ENCODE data around the gene CNIH3. TPM values are rescaled to one million over a fixed set of nuclear protein-coding genes. Genes with fewer than 3 reads are reported as not detected.

The CNIH3 gene
- total and polyA plus RNA-seq, 9 donors: 3.8 to 11.8 (median 8.3) TPM

DNA sequence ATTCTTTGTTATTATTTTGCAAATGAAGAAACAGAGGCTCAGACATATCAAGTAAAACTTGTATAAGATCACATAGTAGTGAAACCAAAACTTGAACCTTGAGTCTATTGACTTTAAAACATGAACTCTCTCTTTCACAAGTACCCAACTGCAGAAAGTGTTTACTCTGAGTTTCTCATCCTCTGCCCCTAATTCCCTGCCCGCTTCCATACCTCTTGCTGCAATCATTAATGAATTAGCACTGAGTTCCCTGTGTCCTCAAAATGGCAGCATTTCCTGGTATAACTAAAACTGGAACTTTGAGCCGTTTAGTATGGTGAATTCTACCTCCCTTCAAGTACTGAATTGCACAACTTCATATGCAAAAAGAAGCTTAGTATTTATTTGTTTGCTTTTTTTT lies 165.7 kb downstream of the CNIH3 start:
- WGBS, 3 donors: 81 to 91% (median 84%) methylated on average over 2 of the region's 2 CpGs
- intact Hi-C loops (cut with DNase I): no loop called here
- TF ChIP-seq, protein P1, sequence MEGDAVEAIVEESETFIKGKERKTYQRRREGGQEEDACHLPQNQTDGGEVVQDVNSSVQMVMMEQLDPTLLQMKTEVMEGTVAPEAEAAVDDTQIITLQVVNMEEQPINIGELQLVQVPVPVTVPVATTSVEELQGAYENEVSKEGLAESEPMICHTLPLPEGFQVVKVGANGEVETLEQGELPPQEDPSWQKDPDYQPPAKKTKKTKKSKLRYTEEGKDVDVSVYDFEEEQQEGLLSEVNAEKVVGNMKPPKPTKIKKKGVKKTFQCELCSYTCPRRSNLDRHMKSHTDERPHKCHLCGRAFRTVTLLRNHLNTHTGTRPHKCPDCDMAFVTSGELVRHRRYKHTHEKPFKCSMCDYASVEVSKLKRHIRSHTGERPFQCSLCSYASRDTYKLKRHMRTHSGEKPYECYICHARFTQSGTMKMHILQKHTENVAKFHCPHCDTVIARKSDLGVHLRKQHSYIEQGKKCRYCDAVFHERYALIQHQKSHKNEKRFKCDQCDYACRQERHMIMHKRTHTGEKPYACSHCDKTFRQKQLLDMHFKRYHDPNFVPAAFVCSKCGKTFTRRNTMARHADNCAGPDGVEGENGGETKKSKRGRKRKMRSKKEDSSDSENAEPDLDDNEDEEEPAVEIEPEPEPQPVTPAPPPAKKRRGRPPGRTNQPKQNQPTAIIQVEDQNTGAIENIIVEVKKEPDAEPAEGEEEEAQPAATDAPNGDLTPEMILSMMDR (IDR thresholded peaks at IDR 0.05): no peak
- TF ChIP-seq EP300 (IDR thresholded peaks at IDR 0.05) (no peak), POLR2A (IDR thresholded peaks at IDR 0.05) (no peak)

DNA sequence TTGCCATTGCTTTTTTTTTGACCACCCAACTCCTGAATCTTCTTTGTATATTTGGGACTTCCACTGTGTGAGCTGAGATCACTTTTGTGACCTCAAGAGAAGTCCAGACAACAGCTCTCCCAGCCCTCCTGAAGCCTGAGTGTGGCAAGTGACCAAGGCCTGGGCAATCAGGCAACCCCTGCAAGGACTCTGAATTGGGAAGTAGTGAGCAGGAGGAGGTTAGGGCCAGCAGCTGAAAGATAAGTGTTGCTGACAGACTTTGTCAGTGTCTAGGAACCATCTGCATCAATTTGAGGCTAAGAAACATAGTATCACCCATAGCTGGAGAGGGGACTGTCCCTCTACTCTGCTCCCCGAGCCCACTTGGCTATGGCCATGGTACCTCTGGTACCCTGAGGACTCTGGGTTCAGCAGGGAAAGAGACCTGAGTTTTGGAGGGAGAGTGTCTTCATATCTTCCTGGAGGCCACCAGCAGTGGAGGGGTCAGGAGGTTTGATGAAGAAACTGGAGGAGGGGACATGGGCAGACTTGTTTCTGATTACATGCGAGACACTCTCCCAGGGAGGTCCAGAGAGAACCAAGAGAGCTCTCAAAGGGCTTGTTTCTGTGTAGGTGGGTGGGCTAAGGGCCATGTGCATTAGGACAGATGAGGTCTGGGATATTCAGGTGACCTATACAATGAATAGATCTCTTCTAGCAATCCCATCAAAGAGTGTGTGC lies 166.3 kb downstream of the CNIH3 start:
- WGBS, 3 donors: 73 to 88% (median 87%) methylated on average over 2 of the region's 2 CpGs
- no peaks in the 10 kb centered on the region for H3K27me3 ChIP-seq
- TF ChIP-seq, protein P1 (IDR thresholded peaks at IDR 0.05): no peak
- TF ChIP-seq POLR2A (IDR thresholded peaks at IDR 0.05): no peak
- no peak for TF ChIP-seq EP300 (IDR thresholded peaks at IDR 0.05)
- H3K9me3 ChIP-seq: no peaks in the 10 kb centered on the region
- intact Hi-C loops (cut with DNase I): no loop called here
- no peaks in the 10 kb centered on the region for H3K4me1 ChIP-seq (ENCODE audit: insufficient read depth)
- H3K36me3 ChIP-seq: no peaks in the 10 kb centered on the region
- H3K4me3 ChIP-seq: no peak overlapping the region
- H3K27ac ChIP-seq: no peak overlapping the region
- no peak for DNase-seq

More for the DNA sequence above, 165.7 kb downstream of the CNIH3 start:
- H3K36me3 ChIP-seq: no peaks in the 10 kb centered on the region
- H3K4me3 ChIP-seq: no peak overlapping the region
- no peaks in the 10 kb centered on the region for H3K27me3 ChIP-seq
- H3K4me1 ChIP-seq (ENCODE audit: insufficient read depth): no peaks in the 10 kb centered on the region
- no peak overlapping the region for H3K27ac ChIP-seq
- no peak for DNase-seq
- H3K9me3 ChIP-seq: no peaks in the 10 kb centered on the region

DNA sequence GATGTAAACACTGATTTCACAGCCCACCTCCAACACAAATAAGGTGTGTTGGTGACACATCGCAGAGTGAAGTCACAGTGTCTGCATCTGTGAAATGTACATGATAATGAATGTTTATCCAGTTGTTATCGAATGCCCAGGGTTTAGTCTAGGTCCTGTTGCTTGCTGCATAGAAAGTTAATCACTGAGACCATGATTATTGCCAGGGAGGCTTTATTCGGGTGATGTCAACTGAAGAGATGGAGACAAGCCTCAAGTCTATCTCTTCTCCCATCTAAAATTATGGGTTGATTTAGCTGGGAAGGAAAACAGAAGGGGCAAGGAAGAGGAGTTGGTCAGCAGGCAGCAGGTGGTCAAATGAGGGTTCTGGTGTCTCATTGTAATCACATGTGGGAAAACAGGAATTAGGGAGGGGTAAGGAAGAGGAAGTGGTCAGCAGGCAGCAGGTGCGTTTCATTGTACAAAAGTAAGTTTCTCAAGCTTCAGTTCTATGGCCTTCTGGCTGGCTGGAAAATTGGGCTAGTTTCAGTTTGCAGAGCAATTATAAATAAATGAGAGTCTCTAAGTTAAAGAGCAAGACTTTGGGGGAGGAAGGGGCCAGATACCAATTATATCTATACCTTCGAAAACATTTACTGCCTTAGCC lies 167.0 kb downstream of the CNIH3 start:
- Histone ChIP-seq H3K27me3 (no peaks in the 10 kb centered on the region), H3K4me3 (no peak overlapping the region), H3K27ac (no peak overlapping the region), H3K4me1 (ENCODE audit: insufficient read depth) (no peaks in the 10 kb centered on the region), H3K36me3 (no peaks in the 10 kb centered on the region), H3K9me3 (no peaks in the 10 kb centered on the region)
- no peak for DNase-seq
- WGBS, 3 donors: 71 to 77% (median 75%) methylated on average over 5 of the region's 5 CpGs
- no peak for TF ChIP-seq EP300 (IDR thresholded peaks at IDR 0.05)
- no peak for TF ChIP-seq POLR2A (IDR thresholded peaks at IDR 0.05)
- TF ChIP-seq, protein P1 (IDR thresholded peaks at IDR 0.05): no peak
- intact Hi-C loops (cut with DNase I): no loop called here

DNA sequence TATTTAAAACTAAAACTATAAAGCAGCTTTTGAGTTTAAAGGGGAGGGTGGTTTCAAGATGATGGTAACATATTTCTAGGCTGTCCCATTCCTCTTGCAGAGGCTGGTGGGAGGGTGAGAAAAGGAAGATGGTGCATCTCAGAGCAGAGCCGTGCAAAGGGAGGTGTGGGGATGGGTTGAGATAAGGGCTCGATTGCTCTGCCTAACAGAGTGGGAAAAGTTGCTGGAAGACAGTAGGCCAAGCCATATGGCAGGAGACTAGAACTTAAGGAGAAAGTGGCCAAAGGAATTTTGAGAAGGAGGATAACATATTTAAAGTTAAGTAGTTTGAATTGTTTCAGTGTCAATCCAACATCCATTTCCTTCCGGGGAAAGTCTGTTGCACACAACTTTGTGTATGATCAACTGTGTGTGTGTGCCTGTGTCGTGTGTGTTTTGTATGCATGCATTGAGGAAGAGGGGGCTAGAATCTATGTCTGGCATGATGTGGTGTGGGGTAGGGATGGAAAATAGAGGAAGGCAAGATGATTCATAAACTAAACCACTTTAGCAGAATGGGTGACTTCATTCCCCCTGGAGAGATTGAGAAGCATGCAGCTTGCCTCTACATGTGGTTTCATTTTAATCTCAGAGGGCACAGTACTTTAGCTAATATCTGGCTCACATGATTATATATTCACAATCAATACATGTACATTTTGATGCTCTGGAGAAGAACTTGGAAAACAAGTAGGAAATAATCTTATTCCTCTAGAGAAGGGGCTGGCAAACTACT lies 168.3 kb downstream of the CNIH3 start:
- Histone ChIP-seq H3K27me3 (no peaks in the 10 kb centered on the region), H3K36me3 (no peaks in the 10 kb centered on the region), H3K27ac (no peak overlapping the region), H3K9me3 (no peaks in the 10 kb centered on the region), H3K4me3 (no peak overlapping the region), H3K4me1 (ENCODE audit: insufficient read depth) (no peaks in the 10 kb centered on the region)
- WGBS, 3 donors: 51 to 61% (median 56%) methylated on average over 4 of the region's 4 CpGs
- no peak for DNase-seq
- TF ChIP-seq EP300 (IDR thresholded peaks at IDR 0.05) (no peak), POLR2A (IDR thresholded peaks at IDR 0.05) (no peak)
- TF ChIP-seq, protein P1 (IDR thresholded peaks at IDR 0.05): no peak
- intact Hi-C loops (cut with DNase I): no loop called here

Data from ovary (tissue), 9 donors.